HCT116 (cell line): ENCODE measurements around the gene PAMR1. TPM values are rescaled to one million over a fixed set of nuclear protein-coding genes. Genes with fewer than 3 reads are reported as not detected.

Source experiments
- ATAC-seq: fragments of 200-7000 bp; cut with Tn5 transposase; 2 replicates; pipeline ENCODE4 v1.9.1; 2020; ENCODE audit warnings: mild to moderate bottlenecking, moderate library complexity
- BruUV-seq: library from RNA; stranded (reverse); fragments of 400-500 nt; replicated peaks from 2 replicates; lab custom pipeline; 2021; lab: Mats Ljungman, UMichigan
- CTCF ChIA-PET: fragments of 300-600 bp; sonication (Branson Sonifier 250); formaldehyde crosslinking; loops from one replicate; lab custom pipeline; 2021; ENCODE audit warnings: antibody characterized with exemption; lab: Charles Lee
- POLR2A ChIA-PET: fragments of 300-600, 350-600 bp; sonication (Branson Sonifier 250); formaldehyde crosslinking; loops from one replicate; lab custom pipeline; 2021; ENCODE audit warnings: antibody characterized with exemption; lab: Charles Lee
- RAD21 ChIA-PET, 2 experiments: fragments of 300-600 bp; sonication (Branson Sonifier 250); formaldehyde crosslinking; loops; one replicate each; lab custom pipeline; 2023; ENCODE audit warnings: low total read pairs in 2 of 2; ENCODE audit not compliant: uncharacterized antibody in 2 of 2, unreplicated experiment in 2 of 2, low non-redundant PET in 1 of 2; lab: Charles Lee
- DNase-seq: peaks from one replicate; pipeline ENCODE4 v3.0.0-alpha.2; 2010; ENCODE audit warnings: low read depth, low spot score
- H2AFZ ChIP-seq: fragments of 200-600 bp; shearing (Covaris generic), sonication (generic); 2 replicates; pipeline ENCODE4 v1.6.1; 2017; ENCODE audit warnings: low read depth, mixed run types, mixed read lengths, antibody characterized with exemption, low read length; ENCODE audit not compliant: poor library complexity, severe bottlenecking
- H3K27ac ChIP-seq: 2 replicates; pipeline ENCODE4 v1.5.1; 2012; ENCODE audit warnings: low read depth, low read length
- H3K27me3 ChIP-seq: fragments of 200-600 bp; sonication (generic); 2 replicates; pipeline ENCODE4 v1.6.1; 2016; ENCODE audit warnings: mixed run types, low read length, mixed read lengths; ENCODE audit not compliant: insufficient read depth
- H3K36me3 ChIP-seq, 2 experiments: fragments of 200-500 bp in 1 of 2; fragments of 200-600 bp in 1 of 2; sonication (Bioruptor generic) in 1 of 2; sonication (generic) in 1 of 2; 2 replicates each; pipeline versions ENCODE4 v1.5.1 to v1.6.1; 2014 to 2016; ENCODE audit warnings: low read length in 2 of 2, inconsistent platforms in 1 of 2, mixed read lengths in 1 of 2, mixed run types in 1 of 2; ENCODE audit not compliant: insufficient read depth in 2 of 2, control insufficient read depth in 1 of 2
- H3K4me1 ChIP-seq, 2 experiments: fragments of 200-600 bp in 1 of 2; sonication (generic) in 1 of 2; 2 replicates each; pipeline versions ENCODE4 v1.5.1 to v1.6.1; 2012 to 2017; ENCODE audit warnings: low read length in 2 of 2, inconsistent platforms in 1 of 2, mild to moderate bottlenecking in 1 of 2, mixed read lengths in 1 of 2, mixed run types in 1 of 2, moderate library complexity in 1 of 2; ENCODE audit not compliant: insufficient read depth in 2 of 2, control insufficient read depth in 1 of 2
- H3K4me2 ChIP-seq: fragments of 200-600 bp; sonication (generic); 2 replicates; pipeline ENCODE4 v1.6.1; 2017; ENCODE audit warnings: mixed run types, low read length, mixed read lengths
- H3K4me3 ChIP-seq, 2 experiments: fragments of 200-600 bp in 1 of 2; sonication (generic) in 1 of 2; replicated peaks in 1 of 2; 2 replicates each; pipeline ENCODE4 v1.5.1; 2011 to 2016; ENCODE audit warnings: low read length in 2 of 2, control low read depth in 1 of 2, low read depth in 1 of 2, mild to moderate bottlenecking in 1 of 2, mixed read lengths in 1 of 2, mixed run types in 1 of 2
- H3K79me2 ChIP-seq: fragments of 200-600 bp; sonication (generic); 2 replicates; pipeline ENCODE4 v1.6.1; 2017; ENCODE audit warnings: mild to moderate bottlenecking, mixed run types, low read length, moderate library complexity, mixed read lengths; ENCODE audit not compliant: insufficient read depth
- H3K9ac ChIP-seq: fragments of 200-600 bp; sonication (generic); 2 replicates; pipeline ENCODE4 v1.6.1; 2016; ENCODE audit warnings: low read length, mixed read lengths
- H3K9me2 ChIP-seq: fragments of 200-600 bp; sonication (generic), shearing (Covaris generic); 2 replicates; pipeline ENCODE4 v1.6.1; 2017; ENCODE audit warnings: mixed run types, mild to moderate bottlenecking, moderate library complexity; ENCODE audit not compliant: insufficient read depth
- H3K9me3 ChIP-seq, 2 experiments: fragments of 200-500 bp in 1 of 2; fragments of 200-600 bp in 1 of 2; sonication (Bioruptor generic) in 1 of 2; sonication (generic) in 1 of 2; 2 replicates each; pipeline ENCODE4 v1.6.1; 2014 to 2017; ENCODE audit warnings: low read length in 2 of 2, mixed read lengths in 2 of 2, inconsistent platforms in 1 of 2, low read depth in 1 of 2, mild to moderate bottlenecking in 1 of 2, mixed run types in 1 of 2, moderate library complexity in 1 of 2; ENCODE audit not compliant: control insufficient read depth in 1 of 2, insufficient read depth in 1 of 2
- H4K20me1 ChIP-seq: fragments of 200-600 bp; sonication (generic), shearing (Covaris generic); 2 replicates; pipeline ENCODE4 v1.6.1; 2017; ENCODE audit warnings: mixed run types, mild to moderate bottlenecking, moderate library complexity; ENCODE audit not compliant: insufficient read depth
- ATF3 ChIP-seq: IDR thresholded peaks from 2 replicates; pipeline ENCODE4 v1.6.1; 2012
- CBX3 ChIP-seq: IDR thresholded peaks from 2 replicates; pipeline ENCODE4 v1.6.1; 2012; ENCODE audit warnings: low read depth
- CEBPB ChIP-seq: IDR thresholded peaks from 2 replicates; pipeline ENCODE4 v1.6.1; 2012; ENCODE audit warnings: low read depth
- EZH2 ChIP-seq: fragments of 200-600 bp; sonication (generic); IDR thresholded peaks from 2 replicates; pipeline ENCODE4 v1.6.1; 2017; ENCODE audit warnings: antibody characterized with exemption, mixed run types
- EZH2phosphoT487 ChIP-seq: fragments of 200-600 bp; IDR thresholded peaks from 2 replicates; pipeline ENCODE4 v1.6.1; 2018; ENCODE audit warnings: antibody characterized with exemption, borderline replicate concordance
- JUND ChIP-seq: IDR thresholded peaks from 2 replicates; pipeline ENCODE4 v1.6.1; 2012
- MAX ChIP-seq: IDR thresholded peaks from 2 replicates; pipeline ENCODE4 v1.6.1; 2012
- POLR2A ChIP-seq: IDR thresholded peaks from 2 replicates; pipeline ENCODE4 v1.7.0; 2011; ENCODE audit warnings: borderline replicate concordance; ENCODE audit not compliant: insufficient read depth, insufficient read length; ENCODE audit errors: extremely low read depth
- POLR2AphosphoS5 ChIP-seq: IDR thresholded peaks from 2 replicates; pipeline ENCODE4 v1.6.1; 2011; ENCODE audit warnings: mild to moderate bottlenecking, low read depth, low read length, moderate library complexity
- REST ChIP-seq: IDR thresholded peaks from 2 replicates; pipeline ENCODE4 v1.6.1; 2012; ENCODE audit warnings: low read depth
- SIN3A ChIP-seq: IDR thresholded peaks from 2 replicates; pipeline ENCODE4 v1.6.1; 2012; ENCODE audit warnings: low read depth
- SP1 ChIP-seq: IDR thresholded peaks from 2 replicates; pipeline ENCODE4 v1.6.1; 2012; ENCODE audit warnings: low read depth
- SRF ChIP-seq: IDR thresholded peaks from 2 replicates; pipeline ENCODE4 v1.6.1; 2012; ENCODE audit warnings: low read depth
- TCF7L2 ChIP-seq: IDR thresholded peaks from 2 replicates; pipeline ENCODE4 v1.7.0; 2011; ENCODE audit warnings: borderline replicate concordance, inconsistent platforms; ENCODE audit not compliant: insufficient read depth, insufficient read length; ENCODE audit errors: extremely low read depth
- ZBTB33 ChIP-seq: IDR thresholded peaks from 2 replicates; pipeline ENCODE4 v1.6.1; 2011; ENCODE audit warnings: mild to moderate bottlenecking, low read length, moderate library complexity; ENCODE audit not compliant: insufficient replicate concordance; ENCODE audit errors: extremely low read depth
- ZFX ChIP-seq: fragments of 450-650 bp; IDR thresholded peaks from 2 replicates; pipeline ENCODE4 v1.6.1; 2017
- ZNF274 ChIP-seq: fragments of 200-500 bp; sonication (Bioruptor generic); IDR thresholded peaks from 2 replicates; pipeline ENCODE4 v1.6.1; 2014; ENCODE audit warnings: mild to moderate bottlenecking, low read depth, low read length, inconsistent platforms
- intact Hi-C: fragments of 100-400 bp; cut with micrococcal nuclease; formaldehyde crosslinking; loops from 2 replicates; pipeline ENCODE4 v1.10.0; 2022
- total RNA-seq: library from RNA; stranded (reverse); gene quantifications from one replicate; pipeline ENCODE4 v1.2.1, GENCODE V29; 2021; ENCODE audit not compliant: unreplicated experiment

PAMR1 gene
- total RNA-seq, 1 experiment from 2014 or later, result not detected

GRCh38 chr11:35407041-35407440 lies 118.4 kb downstream of the PAMR1 start:
- intact Hi-C loops, result no loop called here
- peaks cover 0 to 7% of the 10 kb centered on the region in 2 experiments; a peak in 2 of 4 replicates for H3K4me1 ChIP-seq
- no peak overlapping the region for H3K4me2 ChIP-seq
- ChIA-PET POLR2A (no interaction called here), RAD21 (no interaction called here), CTCF (no interaction called here)
- no peak overlapping the region for H3K27ac ChIP-seq
- no peaks in the 10 kb centered on the region for H3K36me3 ChIP-seq
- H2AFZ ChIP-seq, result no peak overlapping the region
- H3K27me3 ChIP-seq, result no peaks in the 10 kb centered on the region
- DNase-seq, result no peak
- TF ChIP-seq MAX, result no peak
- TF ChIP-seq SRF, result no peak
- TF ChIP-seq ZBTB33, result no peak
- no peak for TF ChIP-seq ATF3
- no peak for TF ChIP-seq EZH2phosphoT487
- no peak for TF ChIP-seq JUND
- no peak for TF ChIP-seq REST
- no peak for TF ChIP-seq TCF7L2
- TF ChIP-seq CEBPB, result no peak
- no peak for TF ChIP-seq SIN3A
- no peak for TF ChIP-seq ZNF274
- no peak for TF ChIP-seq CBX3
- no peak for TF ChIP-seq ZFX
- TF ChIP-seq EZH2, result no peak
- no peak for TF ChIP-seq SP1
- TF ChIP-seq POLR2A, result no peak
- TF ChIP-seq POLR2AphosphoS5, result no peak
- no peaks in the 10 kb centered on the region for H3K9me3 ChIP-seq
- H3K79me2 ChIP-seq, result no peaks in the 10 kb centered on the region
- H3K9ac ChIP-seq, result no peak overlapping the region
- H3K9me2 ChIP-seq, result no peaks in the 10 kb centered on the region
- H3K4me3 ChIP-seq, result no peak overlapping the region
- BruUV-seq, result no TSS peak
- H4K20me1 ChIP-seq, result no peaks in the 10 kb centered on the region
- no peak for ATAC-seq
